SJCRH30 (cell line): Measurements from ENCODE around the gene PBX2. TPM values are rescaled to one million over a fixed set of nuclear protein-coding genes. Genes with fewer than 3 reads are reported as not detected.

Experiments
- DNase-seq, 2 experiments: peaks; one replicate each; pipeline ENCODE4 v3.0.0-alpha.2; 2015 to 2020
- H3K27ac ChIP-seq: fragments of 250-450 bp; sonication (Bioruptor Pico); 2 replicates; pipeline ENCODE4 v1.5.1; 2020; ENCODE audit warnings: mild to moderate bottlenecking, moderate library complexity
- H3K27me3 ChIP-seq: fragments of 250-450 bp; sonication (Bioruptor Pico); 2 replicates; pipeline ENCODE4 v1.5.1; 2020; ENCODE audit warnings: mild to moderate bottlenecking, moderate library complexity
- H3K36me3 ChIP-seq: fragments of 250-450 bp; sonication (Bioruptor Pico); 2 replicates; pipeline ENCODE4 v1.5.1; 2020; ENCODE audit warnings: mild to moderate bottlenecking, moderate library complexity
- H3K4me1 ChIP-seq: fragments of 250-450 bp; sonication (Bioruptor Pico); 2 replicates; pipeline ENCODE4 v1.5.1; 2020; ENCODE audit warnings: mild to moderate bottlenecking, moderate library complexity
- H3K4me3 ChIP-seq: fragments of 250-450 bp; sonication (Bioruptor Pico); 2 replicates; pipeline ENCODE4 v1.5.1; 2020; ENCODE audit warnings: mild to moderate bottlenecking, moderate library complexity
- H3K9me3 ChIP-seq: fragments of 250-450 bp; sonication (Bioruptor Pico); replicated peaks from 2 replicates; pipeline ENCODE4 v1.5.1; 2020; ENCODE audit warnings: mild to moderate bottlenecking, moderate library complexity
- total RNA-seq: library from RNA; depleted of rRNA; stranded (reverse); fragments of >200 nt; shearing (Covaris generic); gene quantifications from 2 replicates; pipeline ENCODE4 v1.2.3, GENCODE V29; 2014; rRNA removed

The PBX2 gene, protein sequence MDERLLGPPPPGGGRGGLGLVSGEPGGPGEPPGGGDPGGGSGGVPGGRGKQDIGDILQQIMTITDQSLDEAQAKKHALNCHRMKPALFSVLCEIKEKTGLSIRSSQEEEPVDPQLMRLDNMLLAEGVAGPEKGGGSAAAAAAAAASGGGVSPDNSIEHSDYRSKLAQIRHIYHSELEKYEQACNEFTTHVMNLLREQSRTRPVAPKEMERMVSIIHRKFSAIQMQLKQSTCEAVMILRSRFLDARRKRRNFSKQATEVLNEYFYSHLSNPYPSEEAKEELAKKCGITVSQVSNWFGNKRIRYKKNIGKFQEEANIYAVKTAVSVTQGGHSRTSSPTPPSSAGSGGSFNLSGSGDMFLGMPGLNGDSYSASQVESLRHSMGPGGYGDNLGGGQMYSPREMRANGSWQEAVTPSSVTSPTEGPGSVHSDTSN
- total RNA-seq, result 39.4 and 41.7 TPM in 2 replicates

DNA sequence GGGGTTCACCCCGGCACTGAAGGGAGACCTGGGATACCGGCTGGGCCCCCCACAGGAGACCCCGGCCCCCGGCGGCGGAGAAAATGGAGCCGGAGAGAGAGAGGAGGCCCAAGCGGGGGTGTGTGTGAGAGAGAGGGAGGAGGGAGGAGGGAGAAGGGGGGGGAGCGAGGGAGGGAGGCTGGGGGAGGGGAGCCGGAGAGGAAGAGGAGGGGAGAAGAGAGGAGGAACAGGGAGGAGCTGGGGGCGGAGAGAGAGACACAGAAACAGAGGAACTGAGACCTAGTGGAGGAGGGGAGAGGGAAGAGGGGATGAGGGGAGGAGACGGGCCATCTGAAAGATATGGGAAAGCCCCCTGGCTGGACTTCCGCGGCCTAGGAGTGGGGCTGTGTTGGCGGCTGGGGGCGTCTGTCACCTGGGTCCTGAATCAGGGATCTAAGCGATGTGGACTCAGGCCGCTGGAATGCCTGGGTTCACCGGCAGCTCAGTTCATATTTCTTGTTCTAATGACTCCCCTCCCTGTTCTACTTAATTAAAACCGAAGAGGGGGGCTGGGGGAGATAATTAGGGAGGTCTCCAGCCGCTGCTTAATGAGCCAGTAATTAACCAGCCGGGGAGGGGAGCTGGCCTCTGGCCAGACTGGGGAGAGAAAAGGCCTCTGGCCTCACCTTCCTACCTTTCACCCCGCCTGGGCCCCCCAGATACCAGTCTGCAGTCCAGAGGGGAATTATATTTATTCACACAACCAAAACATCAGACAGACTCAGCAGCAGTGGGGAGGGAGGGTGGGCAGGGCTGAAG lies at the start of gene PBX2:
TSS of gene PBX2 (minus strand) at position 149 of the 798 bp plus-strand sequence. CDS start 287 bp downstream, outside the sequence.
- Histone ChIP-seq H3K27me3 (no peaks in the 10 kb centered on the region), H3K4me1 (peaks cover 10% of the 10 kb centered on the region), H3K4me3 (peak within 1 kb of the TSS; percentile 68), H3K27ac (peak within 1 kb of the TSS; percentile 60), H3K9me3 (no peaks in the 10 kb centered on the region), H3K36me3 (peaks cover 4% of the 10 kb centered on the region; the same call in 1 of the 2 replicates)
- peak; percentile 87 to 88 for DNase-seq

DNA sequence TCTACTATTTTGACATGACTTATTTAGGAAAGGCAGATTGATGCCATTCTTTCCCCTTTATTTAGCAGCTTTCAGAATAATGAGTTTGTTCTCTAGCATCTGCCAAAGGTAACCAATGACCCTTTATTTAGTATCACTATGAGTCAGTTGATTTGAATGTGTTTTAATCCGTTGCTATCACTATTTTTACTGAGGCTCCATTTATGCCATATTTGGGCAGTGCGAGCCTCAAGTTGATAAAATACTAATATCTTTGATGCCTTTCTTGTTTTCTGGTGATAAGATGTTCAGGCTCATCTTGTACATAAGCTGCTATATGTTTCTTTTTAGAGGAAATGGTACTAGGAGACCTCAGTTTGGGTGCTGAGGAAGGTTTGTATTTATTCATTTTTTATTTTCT lies 49.5 kb upstream of the PBX2 start:
- Histone ChIP-seq H3K36me3 (no peaks in the 10 kb centered on the region), H3K4me3 (no peak overlapping the region), H3K9me3 (no peaks in the 10 kb centered on the region), H3K27me3 (no peaks in the 10 kb centered on the region), H3K4me1 (no peaks in the 10 kb centered on the region), H3K27ac (no peak overlapping the region)
- no peak for DNase-seq

DNA sequence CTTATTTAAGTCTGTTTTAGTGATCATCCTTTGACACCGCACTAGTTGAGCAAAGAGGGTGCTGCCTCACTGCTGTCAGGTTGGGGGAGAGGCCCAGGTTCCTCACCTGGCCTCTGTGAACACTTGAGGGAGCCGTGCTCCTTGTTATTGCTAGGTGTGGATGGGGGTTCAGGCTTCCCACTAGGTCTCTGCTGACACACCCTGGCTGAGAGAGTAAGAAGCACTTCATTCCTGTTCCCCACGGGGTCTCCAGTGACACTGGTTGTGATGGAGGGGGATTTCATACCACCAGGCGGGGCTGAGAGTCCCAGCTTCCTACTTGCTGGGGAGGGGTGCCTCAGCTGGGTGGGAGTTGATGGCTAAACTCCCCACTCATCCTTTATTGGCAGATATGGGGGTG lies 44.9 kb upstream of the PBX2 start:
- no peaks in the 10 kb centered on the region for H3K9me3 ChIP-seq
- no peaks in the 10 kb centered on the region for H3K36me3 ChIP-seq
- no peak overlapping the region for H3K27ac ChIP-seq
- peak; percentile 23 to 43 for DNase-seq
- no peaks in the 10 kb centered on the region for H3K4me1 ChIP-seq
- H3K27me3 ChIP-seq, result no peaks in the 10 kb centered on the region
- H3K4me3 ChIP-seq, result no peak overlapping the region

DNA sequence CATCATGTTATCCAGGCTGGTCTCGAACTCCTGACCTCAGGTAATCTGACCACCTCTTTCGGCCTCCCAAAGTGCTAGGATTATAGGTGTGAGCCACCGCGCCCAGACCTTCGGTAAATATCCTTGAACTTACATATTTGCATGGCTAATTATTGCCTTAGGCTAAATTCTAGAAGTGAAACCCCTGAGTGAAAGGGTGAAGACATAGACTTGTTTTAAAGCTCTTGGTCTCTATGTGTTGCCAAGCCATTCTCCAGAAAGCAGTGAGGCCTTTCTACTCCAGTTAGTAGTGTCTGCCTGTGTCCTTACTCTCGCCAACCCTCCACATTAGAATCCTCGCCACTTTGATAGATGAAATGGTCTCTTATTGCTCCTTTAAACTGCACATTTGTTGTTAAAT lies 36.4 kb upstream of the PBX2 start:
- no peak overlapping the region for H3K4me3 ChIP-seq
- H3K36me3 ChIP-seq, result no peaks in the 10 kb centered on the region
- no peak overlapping the region for H3K27ac ChIP-seq
- H3K27me3 ChIP-seq, result no peaks in the 10 kb centered on the region; the same call in 1 of the 2 replicates
- DNase-seq, result no peak
- H3K4me1 ChIP-seq, result no peaks in the 10 kb centered on the region
- no peaks in the 10 kb centered on the region for H3K9me3 ChIP-seq

DNA sequence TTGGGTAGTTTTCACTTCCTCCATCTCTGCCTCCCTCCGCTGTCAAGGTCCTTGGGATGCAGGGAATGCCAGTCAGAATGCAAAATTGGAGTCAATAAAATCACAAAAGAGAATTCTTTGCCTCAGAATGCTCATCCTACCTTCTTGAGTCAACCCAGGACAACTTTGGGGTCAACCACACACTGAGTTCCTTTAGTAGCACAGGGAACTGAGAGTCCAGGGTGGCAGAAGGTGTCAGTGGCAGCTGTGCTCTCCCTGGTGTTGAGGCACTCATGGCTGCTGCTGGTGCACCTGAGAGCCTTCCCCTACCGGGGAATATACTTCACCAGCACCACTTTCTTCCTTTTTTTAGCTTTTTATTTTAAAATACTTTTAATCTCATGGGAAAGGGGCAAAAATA lies 34.7 kb upstream of the PBX2 start:
- H3K27me3 ChIP-seq, result no peaks in the 10 kb centered on the region; the same call in 1 of the 2 replicates
- no peaks in the 10 kb centered on the region for H3K36me3 ChIP-seq
- no peak for DNase-seq
- no peak overlapping the region for H3K27ac ChIP-seq
- H3K4me3 ChIP-seq, result no peak overlapping the region
- H3K4me1 ChIP-seq, result no peaks in the 10 kb centered on the region
- no peaks in the 10 kb centered on the region for H3K9me3 ChIP-seq

DNA sequence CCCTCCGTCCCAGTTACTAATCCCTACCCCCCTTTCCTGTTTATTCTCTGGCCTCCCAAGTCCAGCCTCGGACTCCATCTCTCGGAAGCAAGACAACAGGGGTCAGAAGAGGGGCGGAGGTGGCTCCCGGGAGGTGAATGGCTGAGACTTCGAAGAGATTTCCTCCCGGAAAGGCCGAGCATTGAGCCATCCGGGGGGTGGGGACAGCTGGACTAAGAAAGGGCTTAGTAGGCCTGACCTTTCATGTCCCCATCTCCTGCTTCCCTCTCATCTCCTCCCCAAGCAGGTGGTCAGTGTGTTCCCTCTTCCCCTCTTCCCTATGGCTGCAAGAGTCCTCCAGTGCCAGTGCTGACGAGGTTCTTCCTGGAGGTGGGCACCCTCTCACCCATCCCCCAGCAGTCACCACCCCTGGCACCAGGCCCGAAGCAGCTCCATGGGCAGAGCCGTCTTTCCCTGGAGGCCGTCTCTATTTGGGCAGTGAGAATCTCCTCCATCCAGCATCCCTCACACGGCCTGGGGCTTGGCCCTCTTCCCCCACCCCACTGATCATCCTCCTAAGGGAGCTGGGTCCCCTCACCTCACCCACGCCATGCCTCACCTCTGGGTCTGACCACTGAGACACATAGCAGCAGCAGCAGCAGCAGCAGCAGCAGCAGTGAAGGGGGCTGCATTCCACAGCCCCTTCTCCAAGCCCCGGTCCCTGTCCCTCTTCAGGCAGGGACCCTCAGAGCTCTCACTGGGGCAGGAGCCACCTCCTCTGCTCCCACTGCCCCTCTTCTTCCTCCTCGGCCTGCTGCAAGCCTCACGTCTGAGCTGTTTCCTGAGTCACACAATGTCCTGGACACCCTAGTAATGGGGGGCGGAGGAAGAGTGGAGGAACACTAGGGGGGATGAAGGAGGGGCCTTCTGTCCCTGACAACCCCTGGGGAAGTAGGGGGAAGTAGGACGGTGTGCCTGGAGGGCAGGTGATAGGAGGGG lies 33.5 kb upstream of the PBX2 start, which contains the start of gene NOTCH4:
TSS of gene NOTCH4 (minus strand) at position 810 of the 978 bp plus-strand sequence. CDS start at position 671, 139 bp downstream.
- H3K36me3 ChIP-seq, result no peaks in the 10 kb centered on the region
- DNase-seq, result no peak
- H3K4me1 ChIP-seq, result no peaks in the 10 kb centered on the region
- no peak within 1 kb of the TSS for H3K27ac ChIP-seq
- H3K27me3 ChIP-seq, result no peaks in the 10 kb centered on the region; the same call in 1 of the 2 replicates
- no peak within 1 kb of the TSS for H3K4me3 ChIP-seq
- no peaks in the 10 kb centered on the region for H3K9me3 ChIP-seq

DNA sequence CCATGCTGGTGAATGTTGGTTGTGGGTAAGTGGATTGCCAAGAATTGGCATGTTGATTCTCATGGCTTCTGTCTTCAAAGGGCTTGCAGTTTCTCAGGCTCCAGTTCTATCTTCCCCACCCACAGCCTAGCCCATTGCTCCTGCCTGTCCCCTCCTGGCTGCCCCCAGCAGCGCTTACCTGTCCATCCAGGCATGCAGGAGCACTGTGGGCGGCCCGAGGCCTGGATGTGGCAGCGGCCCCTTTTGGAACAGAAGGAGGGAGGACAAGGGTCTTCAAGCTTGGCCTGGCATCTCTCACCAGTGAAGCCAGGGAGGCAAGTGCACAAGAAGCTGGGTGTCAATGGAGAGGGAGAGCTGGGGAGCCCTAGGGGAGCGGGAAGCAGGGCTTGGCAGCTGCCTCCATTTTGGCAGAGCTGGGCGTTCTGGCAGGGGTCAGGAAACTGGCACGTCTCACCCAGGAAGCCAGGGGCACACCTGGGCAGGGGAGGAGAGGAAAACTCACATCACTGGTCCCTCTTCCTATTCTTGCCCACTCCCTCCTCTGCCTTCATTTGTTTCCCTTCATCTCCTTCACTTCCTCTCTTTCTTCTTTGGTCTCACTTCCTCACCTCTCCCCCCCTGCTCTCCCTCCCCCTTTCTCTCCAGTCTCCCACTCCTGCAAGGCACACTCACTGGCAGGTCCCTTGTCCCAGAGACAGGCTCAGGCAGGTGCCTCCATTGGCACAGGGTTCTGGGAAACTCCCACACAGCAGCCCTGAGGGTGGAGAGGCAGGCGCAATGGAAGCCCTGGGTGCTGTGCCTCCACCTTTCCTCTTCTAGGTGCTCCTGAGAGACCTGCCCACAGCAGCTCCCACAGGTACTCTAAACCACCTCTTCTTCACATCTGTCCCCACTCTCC lies 32.6 kb upstream of the PBX2 start:
- DNase-seq, result no peak
- Histone ChIP-seq H3K27me3 (peaks cover 5% of the 10 kb centered on the region), H3K27ac (no peak overlapping the region), H3K9me3 (no peaks in the 10 kb centered on the region), H3K36me3 (no peaks in the 10 kb centered on the region), H3K4me3 (no peak overlapping the region), H3K4me1 (no peaks in the 10 kb centered on the region)

DNA sequence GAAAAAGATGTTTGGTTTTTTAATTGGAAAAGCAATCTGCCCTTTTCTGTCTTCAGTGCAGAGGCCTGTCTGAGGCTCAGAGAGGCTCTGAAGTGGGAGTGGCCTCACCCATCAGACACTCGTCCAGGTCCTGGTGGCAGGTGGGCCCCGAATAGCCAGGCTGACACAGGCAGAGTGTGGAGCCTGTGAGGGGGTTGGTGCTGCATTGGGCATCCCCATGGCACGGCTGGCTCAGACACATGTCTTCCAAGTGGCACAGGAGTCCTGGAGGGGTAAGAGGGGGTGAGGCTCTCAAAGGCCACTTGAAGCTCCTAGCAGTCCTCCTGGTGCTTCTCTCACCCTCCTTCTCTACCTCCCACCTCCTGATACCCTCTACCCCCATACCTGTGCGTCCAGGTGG lies 30.0 kb upstream of the PBX2 start:
- Histone ChIP-seq H3K4me3 (no peak overlapping the region), H3K36me3 (no peaks in the 10 kb centered on the region), H3K4me1 (no peaks in the 10 kb centered on the region), H3K27me3 (peaks cover 5% of the 10 kb centered on the region), H3K9me3 (no peaks in the 10 kb centered on the region), H3K27ac (no peak overlapping the region)
- DNase-seq, result no peak

DNA sequence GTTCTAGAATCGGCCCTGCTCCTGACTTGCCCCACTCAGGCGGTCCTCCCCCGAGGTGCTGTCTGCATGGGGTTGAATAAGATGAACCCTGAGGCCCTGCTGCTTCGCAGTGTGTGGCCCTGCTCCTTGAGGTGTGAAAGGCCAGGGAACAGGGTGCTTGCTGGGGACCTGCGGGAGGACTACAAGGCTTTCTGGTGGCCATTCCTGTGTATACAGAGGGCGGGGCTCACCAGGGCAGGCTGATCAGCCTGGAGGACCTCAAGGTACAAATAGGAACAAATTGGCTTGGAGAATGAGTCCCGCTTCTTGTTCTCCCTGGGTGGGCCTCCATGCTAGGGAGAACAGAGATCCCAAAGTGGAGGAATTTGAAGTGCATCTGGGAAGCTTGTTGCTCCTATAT lies 28.2 kb upstream of the PBX2 start:
- Histone ChIP-seq H3K27ac (no peak overlapping the region), H3K4me3 (no peak overlapping the region), H3K9me3 (no peaks in the 10 kb centered on the region), H3K27me3 (peaks cover 5% of the 10 kb centered on the region; the same call in 1 of the 2 replicates), H3K36me3 (no peaks in the 10 kb centered on the region), H3K4me1 (no peaks in the 10 kb centered on the region)
- DNase-seq, result no peak

DNA sequence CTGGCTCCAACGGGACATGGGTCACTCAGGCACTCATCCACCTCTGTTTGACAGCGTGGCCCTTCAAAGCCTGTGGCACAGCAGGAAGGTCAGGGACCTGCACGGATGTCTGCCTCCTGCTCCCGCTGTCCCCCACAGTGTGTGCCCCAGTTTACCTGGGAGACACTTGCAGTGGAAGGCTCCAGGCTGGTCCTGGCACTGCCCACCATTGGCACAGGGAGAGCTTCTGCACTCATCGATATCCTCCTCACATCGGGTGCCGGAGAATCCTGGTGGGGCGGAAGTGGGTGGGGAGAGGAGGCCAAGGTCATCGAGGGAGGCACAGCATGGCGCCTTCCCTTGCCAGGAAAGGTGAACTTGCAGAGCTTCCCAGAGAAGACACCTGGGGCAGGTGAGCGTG lies 27.0 kb upstream of the PBX2 start:
- peaks cover 5% of the 10 kb centered on the region; the same call in 1 of the 2 replicates for H3K27me3 ChIP-seq

DNA sequence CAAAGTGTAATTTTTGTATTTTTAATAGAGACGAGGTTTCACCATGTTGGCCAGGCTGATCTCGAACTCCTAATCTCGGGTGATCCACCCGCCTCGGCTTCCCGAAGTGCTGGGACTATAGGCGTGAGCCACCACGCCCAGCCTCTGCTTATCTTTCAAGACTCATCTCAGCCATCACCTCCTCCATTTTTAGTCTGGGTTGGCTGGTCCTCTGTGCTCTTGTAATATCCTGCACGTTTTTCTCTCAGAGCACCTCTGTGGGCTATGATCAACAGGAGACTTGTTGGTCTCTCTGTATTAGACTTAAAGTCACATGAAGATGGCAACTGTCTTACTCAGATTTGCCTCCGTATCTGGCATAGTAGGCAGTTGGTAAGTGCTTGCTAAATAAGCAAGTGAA lies 26.3 kb upstream of the PBX2 start:
- DNase-seq, result no peak
- no peak overlapping the region for H3K4me3 ChIP-seq
- H3K27ac ChIP-seq, result no peak overlapping the region
- peaks cover 5% of the 10 kb centered on the region; the same call in 1 of the 2 replicates for H3K27me3 ChIP-seq
- no peaks in the 10 kb centered on the region for H3K9me3 ChIP-seq
- H3K36me3 ChIP-seq, result no peaks in the 10 kb centered on the region
- H3K4me1 ChIP-seq, result no peaks in the 10 kb centered on the region

More for the DNA sequence above, 27.0 kb upstream of the PBX2 start:
- no peaks in the 10 kb centered on the region for H3K4me1 ChIP-seq
- H3K4me3 ChIP-seq, result no peak overlapping the region
- no peak overlapping the region for H3K27ac ChIP-seq
- DNase-seq, result no peak
- H3K36me3 ChIP-seq, result no peaks in the 10 kb centered on the region
- H3K9me3 ChIP-seq, result no peaks in the 10 kb centered on the region

DNA sequence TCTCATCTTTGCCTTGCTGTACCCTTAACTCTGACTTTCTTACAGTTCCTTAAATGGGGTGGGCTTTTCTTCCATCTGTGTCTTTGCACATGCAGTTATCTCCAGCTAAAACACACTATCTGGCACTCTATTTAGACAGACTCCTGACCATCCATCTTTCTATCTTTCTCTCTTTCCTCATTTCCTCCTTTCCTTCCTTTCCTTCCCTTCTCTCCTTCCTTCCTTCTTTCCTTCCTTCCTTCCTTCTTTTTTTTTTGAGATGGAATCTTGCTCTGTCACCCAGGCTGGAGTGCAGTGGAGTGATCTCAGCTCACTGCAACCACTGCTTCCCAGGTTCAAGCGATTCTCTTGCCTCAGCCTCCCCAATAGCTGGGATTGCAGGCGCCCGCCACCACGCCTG lies 25.6 kb upstream of the PBX2 start:
- H3K36me3 ChIP-seq, result no peaks in the 10 kb centered on the region
- peaks cover 5% of the 10 kb centered on the region; the same call in 1 of the 2 replicates for H3K27me3 ChIP-seq
- DNase-seq, result no peak
- no peak overlapping the region for H3K27ac ChIP-seq
- H3K9me3 ChIP-seq, result no peaks in the 10 kb centered on the region
- H3K4me3 ChIP-seq, result no peak overlapping the region
- no peaks in the 10 kb centered on the region for H3K4me1 ChIP-seq

DNA sequence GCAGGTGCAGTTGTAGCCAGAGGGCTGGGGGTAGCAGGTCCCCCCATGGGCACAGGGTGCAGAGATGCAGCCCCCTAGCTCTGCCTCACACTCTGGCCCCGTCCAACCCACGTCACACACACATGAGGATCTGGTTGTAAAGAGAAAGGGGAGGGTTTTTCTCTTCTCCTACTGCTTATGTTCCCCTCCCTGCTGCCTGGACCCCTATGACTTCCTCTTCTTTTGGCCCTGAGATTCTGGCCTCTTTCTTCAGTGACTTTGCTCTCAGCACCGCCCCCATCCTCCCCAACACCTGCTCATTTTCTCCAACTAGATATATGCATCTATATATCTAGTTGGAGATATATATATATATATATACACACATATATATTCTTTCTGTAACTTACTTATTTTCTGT lies 24.1 kb upstream of the PBX2 start:
- Histone ChIP-seq H3K4me1 (no peaks in the 10 kb centered on the region), H3K27me3 (peaks cover 5% of the 10 kb centered on the region; the same call in 1 of the 2 replicates), H3K4me3 (no peak overlapping the region), H3K27ac (no peak overlapping the region), H3K9me3 (no peaks in the 10 kb centered on the region), H3K36me3 (no peaks in the 10 kb centered on the region)
- no peak for DNase-seq
